ENCODE data around the gene ATP7A.

ATP7A gene

DNA sequence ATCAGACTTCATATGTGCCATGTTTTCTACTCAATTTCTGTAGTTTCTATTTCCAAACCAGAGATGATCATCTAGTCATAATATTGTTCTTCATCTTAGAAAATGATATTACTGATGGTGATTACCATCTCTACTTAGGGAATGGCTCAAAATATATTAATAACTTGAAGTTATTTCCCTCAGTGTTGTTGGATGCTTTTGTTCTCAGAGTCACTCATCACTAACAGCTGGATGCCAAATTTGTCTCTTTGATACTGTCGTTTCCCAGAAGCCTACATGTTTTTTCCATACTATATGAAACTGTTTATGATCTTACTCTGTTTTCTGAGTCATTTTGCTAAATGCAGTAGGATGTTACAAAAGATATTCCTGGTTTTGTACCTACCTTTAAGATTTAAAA lies 50.1 kb downstream of the ATP7A start:
- Histone ChIP-seq H3F3A (ENCODE audit: insufficient read depth, low read length) (no peaks in the 10 kb centered on the region), H3K36me3 (ENCODE audit: insufficient read depth, low read length) (no peaks in the 10 kb centered on the region), H3K9ac (ENCODE audit: low read length) (no peak overlapping the region), H3K4me1 (ENCODE audit: insufficient read depth, low read length, severe bottlenecking) (no peaks in the 10 kb centered on the region), H2AFZ (ENCODE audit: low read length) (no peak overlapping the region), H4K20me1 (ENCODE audit: insufficient read depth, low read length) (no peaks in the 10 kb centered on the region), H3K9me2 (ENCODE audit: low read depth, low read length) (no peaks in the 10 kb centered on the region), H3K9me3 (ENCODE audit: low read length) (no peaks in the 10 kb centered on the region), H3K79me2 (ENCODE audit: insufficient read depth, low read length) (no peaks in the 10 kb centered on the region), H3K27me3 (ENCODE audit: insufficient read depth, low read length) (no peaks in the 10 kb centered on the region), H3K4me3 (ENCODE audit: low read depth, low read length, poor library complexity, severe bottlenecking) (no peak overlapping the region), H3K4me2 (ENCODE audit: low read length) (no peak overlapping the region), H3K27ac (ENCODE audit: low read depth, low read length, poor library complexity, severe bottlenecking) (no peak overlapping the region)
- no peak for TF ChIP-seq EZH2 (IDR thresholded peaks at IDR 0.05; ENCODE audit: borderline replicate concordance, low read length)
- TF ChIP-seq, protein P1, sequence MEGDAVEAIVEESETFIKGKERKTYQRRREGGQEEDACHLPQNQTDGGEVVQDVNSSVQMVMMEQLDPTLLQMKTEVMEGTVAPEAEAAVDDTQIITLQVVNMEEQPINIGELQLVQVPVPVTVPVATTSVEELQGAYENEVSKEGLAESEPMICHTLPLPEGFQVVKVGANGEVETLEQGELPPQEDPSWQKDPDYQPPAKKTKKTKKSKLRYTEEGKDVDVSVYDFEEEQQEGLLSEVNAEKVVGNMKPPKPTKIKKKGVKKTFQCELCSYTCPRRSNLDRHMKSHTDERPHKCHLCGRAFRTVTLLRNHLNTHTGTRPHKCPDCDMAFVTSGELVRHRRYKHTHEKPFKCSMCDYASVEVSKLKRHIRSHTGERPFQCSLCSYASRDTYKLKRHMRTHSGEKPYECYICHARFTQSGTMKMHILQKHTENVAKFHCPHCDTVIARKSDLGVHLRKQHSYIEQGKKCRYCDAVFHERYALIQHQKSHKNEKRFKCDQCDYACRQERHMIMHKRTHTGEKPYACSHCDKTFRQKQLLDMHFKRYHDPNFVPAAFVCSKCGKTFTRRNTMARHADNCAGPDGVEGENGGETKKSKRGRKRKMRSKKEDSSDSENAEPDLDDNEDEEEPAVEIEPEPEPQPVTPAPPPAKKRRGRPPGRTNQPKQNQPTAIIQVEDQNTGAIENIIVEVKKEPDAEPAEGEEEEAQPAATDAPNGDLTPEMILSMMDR (IDR thresholded peaks at IDR 0.05; ENCODE audit: low read length) = no peak

DNA sequence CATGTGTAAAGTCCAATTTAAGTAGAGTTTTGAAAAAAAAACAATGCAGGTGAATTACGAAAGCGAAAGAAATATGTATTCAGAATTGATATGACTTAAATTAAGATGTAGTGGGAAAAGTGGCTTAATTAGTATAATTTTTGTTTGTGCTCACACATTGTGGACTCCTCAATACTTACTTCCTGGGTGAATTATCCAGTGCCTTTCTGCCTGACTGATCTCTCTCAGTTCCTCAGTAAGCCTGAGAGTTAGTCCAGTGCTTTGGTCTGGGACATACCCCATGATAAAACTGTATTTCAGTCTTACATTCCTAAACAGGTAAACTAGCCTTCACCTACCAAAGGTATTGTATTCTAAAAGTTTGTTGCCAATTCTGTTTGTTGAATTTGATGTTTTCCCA lies 50.6 kb downstream of the ATP7A start:
- Histone ChIP-seq H3K79me2 (ENCODE audit: insufficient read depth, low read length) (no peaks in the 10 kb centered on the region), H3K27ac (ENCODE audit: low read depth, low read length, poor library complexity, severe bottlenecking) (no peak overlapping the region), H3K4me3 (ENCODE audit: low read depth, low read length, poor library complexity, severe bottlenecking) (no peak overlapping the region), H3K27me3 (ENCODE audit: insufficient read depth, low read length) (no peaks in the 10 kb centered on the region), H3K4me1 (ENCODE audit: insufficient read depth, low read length, severe bottlenecking) (no peaks in the 10 kb centered on the region), H4K20me1 (ENCODE audit: insufficient read depth, low read length) (no peaks in the 10 kb centered on the region), H3K9ac (ENCODE audit: low read length) (no peak overlapping the region), H3K4me2 (ENCODE audit: low read length) (no peak overlapping the region), H3K9me3 (ENCODE audit: low read length) (no peaks in the 10 kb centered on the region), H3K9me2 (ENCODE audit: low read depth, low read length) (no peaks in the 10 kb centered on the region), H3K36me3 (ENCODE audit: insufficient read depth, low read length) (no peaks in the 10 kb centered on the region), H3F3A (ENCODE audit: insufficient read depth, low read length) (no peaks in the 10 kb centered on the region), H2AFZ (ENCODE audit: low read length) (no peak overlapping the region)
- TF ChIP-seq, protein P1 (IDR thresholded peaks at IDR 0.05; ENCODE audit: low read length) = no peak
- TF ChIP-seq EZH2 (IDR thresholded peaks at IDR 0.05; ENCODE audit: borderline replicate concordance, low read length) = no peak

DNA sequence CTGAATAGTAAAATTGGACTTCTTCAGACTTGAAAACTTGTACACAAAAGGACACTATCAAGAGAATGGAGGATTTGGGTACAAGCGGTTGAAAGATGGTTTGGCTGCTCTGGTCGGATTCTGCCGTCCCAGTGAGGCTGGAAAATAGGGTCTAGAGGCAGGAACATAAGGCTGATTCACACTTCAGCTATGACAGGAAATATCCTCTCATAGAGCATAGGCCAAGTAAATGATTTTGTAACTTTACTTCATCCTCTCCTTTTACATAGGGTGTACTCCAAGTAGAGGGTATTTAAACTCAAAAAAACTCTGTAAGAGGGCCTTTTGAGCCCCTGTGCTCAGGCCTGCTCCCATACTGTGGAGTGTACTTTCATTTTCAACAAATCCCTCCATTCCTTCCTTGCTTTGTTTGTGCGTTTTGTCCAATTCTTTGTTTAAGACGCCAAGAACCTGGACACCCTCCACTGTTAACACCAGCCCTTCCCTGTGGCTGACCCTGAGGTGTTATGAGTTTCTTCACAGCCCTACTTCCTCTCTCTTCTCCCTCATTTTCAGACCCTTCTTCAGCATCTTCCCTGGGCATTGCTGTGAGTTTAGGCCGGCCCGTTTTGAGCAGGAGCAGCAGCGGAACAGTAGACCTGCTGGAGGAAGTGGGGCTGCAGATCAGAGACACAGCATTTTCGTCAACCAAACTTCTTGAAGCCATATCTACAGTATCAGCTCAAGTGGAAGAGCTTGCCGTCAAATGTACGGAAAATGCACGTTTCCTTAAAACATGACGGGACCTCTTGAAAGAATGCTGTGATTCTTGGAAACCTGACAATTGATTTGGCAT lies 51.8 kb downstream of the ATP7A start:
- H3K27ac ChIP-seq (ENCODE audit: low read depth, low read length, poor library complexity, severe bottlenecking) = no peak overlapping the region
- no peaks in the 10 kb centered on the region for H3K36me3 ChIP-seq (ENCODE audit: insufficient read depth, low read length)
- H3K27me3 ChIP-seq (ENCODE audit: insufficient read depth, low read length) = no peaks in the 10 kb centered on the region
- H2AFZ ChIP-seq (ENCODE audit: low read length) = no peak overlapping the region
- no peaks in the 10 kb centered on the region for H3K9me2 ChIP-seq (ENCODE audit: low read depth, low read length)
- H3K9ac ChIP-seq (ENCODE audit: low read length) = no peak overlapping the region
- no peak overlapping the region for H3K4me2 ChIP-seq (ENCODE audit: low read length)
- TF ChIP-seq, protein P1 (IDR thresholded peaks at IDR 0.05; ENCODE audit: low read length) = no peak
- no peak for TF ChIP-seq EZH2 (IDR thresholded peaks at IDR 0.05; ENCODE audit: borderline replicate concordance, low read length)
- H3K4me1 ChIP-seq (ENCODE audit: insufficient read depth, low read length, severe bottlenecking) = no peaks in the 10 kb centered on the region
- no peak overlapping the region for H3K4me3 ChIP-seq (ENCODE audit: low read depth, low read length, poor library complexity, severe bottlenecking)
- H3K9me3 ChIP-seq (ENCODE audit: low read length) = no peaks in the 10 kb centered on the region
- no peaks in the 10 kb centered on the region for H3F3A ChIP-seq (ENCODE audit: insufficient read depth, low read length)
- H4K20me1 ChIP-seq (ENCODE audit: insufficient read depth, low read length) = no peaks in the 10 kb centered on the region
- no peaks in the 10 kb centered on the region for H3K79me2 ChIP-seq (ENCODE audit: insufficient read depth, low read length)

Measured in OCI-LY1 (cell line).